ENCODE measurements around the gene ORC3.
"Not testable (repeated sequence)": the region's sequence is repeated elsewhere in the genome, so short reads cannot be mapped to it uniquely, and the experiment has no call there.

Gene ORC3

GRCh38 chr6:87698547-87699006 is 108.6 kb downstream of the ORC3 start:
- DNase-seq, result peak; percentile 64 to 94

DNA sequence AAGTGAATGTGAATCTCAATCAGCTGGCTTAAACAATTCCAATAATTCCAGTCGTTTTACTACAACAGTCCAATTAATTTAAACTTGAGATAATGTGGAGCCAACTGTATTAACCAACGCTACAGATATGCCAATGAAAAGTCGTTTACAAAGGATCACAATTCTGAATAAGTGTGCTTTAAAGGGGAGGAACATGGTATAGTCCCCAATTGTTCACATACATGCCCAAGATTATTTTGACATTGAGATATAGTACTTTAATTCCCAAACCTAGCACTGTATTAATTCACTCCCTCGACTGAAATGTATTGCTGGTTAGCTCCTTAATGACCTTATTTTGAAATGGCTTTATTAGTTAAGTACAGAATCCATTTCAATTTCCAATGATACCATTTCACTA is 109.6 kb downstream of the ORC3 start:
- no peak for DNase-seq

GRCh38 chr6:87700397-87701343 is 110.7 kb downstream of the ORC3 start:
- peak; percentile 71 to 81 for DNase-seq

DNA sequence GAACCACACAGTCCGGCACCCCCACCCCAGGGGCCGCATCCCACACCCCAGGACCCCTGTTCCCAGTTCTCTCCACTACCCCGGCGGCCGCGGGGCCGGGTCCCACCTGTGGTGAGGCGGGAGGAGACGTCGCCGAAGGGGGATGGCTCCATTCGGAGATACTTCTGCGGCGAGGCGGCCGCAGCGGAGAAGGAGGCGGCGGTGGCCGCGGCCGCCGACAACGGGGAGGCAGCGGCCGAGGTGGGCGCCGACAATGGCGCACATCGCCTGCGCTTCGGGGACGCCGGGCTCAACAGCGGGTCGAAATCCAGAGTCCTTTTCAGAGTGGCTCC is 111.4 kb downstream of the ORC3 start:
- no peak for DNase-seq

DNA sequence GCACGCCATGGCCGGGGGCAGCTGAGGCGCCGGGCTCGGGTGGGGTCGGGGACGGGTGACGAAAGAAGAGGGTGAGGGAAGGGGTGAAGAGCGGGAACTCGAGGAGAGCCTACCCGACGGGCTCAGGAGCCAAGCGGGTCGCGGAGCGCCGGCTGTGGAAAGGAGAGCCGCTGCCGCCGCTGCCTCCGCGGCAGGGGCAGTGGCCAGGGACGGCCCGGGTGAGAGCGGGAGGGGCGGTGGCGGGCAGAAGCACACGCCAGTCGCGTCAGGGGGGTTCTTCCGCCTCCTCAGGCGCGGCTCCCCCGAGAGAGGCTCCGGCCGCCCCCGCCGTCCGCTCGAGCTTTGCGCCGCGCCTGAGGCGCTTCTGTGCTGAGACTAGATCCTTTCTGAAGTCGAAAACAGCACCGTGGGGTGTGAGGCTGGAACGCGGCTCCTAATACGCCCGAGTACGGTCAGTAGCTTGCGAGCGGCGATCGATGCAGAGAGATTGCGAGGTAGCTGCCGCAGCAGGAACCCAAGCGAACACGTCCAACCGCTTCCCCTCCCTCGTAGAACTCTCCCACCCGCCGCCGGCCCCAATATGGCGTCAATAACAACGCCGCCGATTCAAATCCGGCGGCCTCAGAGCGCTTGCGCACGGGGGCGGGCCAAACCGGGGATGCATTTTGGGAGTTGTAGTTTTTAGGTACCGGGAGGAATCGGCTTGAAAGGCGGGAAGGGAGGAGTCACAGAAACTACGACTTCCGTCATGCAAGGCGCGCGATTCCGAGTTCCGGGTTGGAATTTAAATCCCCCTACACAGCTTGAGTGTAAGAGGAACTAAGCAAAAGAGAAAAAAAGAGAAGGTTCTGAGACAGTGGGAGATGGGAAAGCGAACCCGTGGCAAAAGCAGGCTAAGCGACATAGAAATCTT is 112.0 kb downstream of the ORC3 start, which contains the start of gene AKIRIN2:
AKIRIN2 (minus strand) TSS at position 558 of the 913 bp plus-strand sequence; CDS start at position 9, 549 bp downstream.
- DNase-seq, result peak; percentile 100

DNA sequence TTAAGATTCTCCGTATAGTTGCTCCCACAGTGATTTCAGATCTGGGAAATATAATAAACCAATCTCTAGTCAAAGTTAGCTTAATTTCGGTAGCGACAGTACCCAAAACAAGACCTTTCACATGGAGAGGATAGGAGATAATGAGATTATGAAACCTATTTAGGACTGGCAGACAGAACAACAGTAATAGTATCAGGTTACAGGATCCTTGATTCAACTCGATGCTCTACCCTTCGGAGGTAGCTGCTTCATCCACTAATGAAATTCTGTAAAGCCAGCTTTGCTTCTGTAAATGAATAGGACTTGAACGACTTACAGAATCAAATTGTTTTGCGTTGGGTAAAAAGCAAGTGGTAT is 112.6 kb downstream of the ORC3 start:
- no peak for DNase-seq

DNA sequence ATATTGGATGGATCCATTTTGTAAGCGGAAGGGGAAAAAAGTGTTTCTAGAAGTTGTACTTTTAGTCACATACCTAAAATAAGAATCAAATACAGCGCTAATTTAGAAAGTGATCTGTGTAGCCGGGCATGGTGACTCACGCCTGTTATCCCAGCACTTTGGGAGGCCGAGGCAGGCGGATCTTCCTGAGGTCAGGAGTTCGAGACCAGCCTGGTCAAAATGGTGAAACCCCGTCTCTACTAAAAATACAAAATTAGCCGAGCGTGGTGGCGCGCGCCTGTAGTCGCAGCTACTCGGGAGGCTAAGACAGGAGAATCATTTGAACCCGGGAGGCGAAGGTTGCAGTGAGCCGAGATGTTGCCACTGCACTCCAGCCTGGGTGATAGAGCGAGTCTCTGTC is 113.1 kb downstream of the ORC3 start:
- DNase-seq, result not testable (repeated sequence)

DNA sequence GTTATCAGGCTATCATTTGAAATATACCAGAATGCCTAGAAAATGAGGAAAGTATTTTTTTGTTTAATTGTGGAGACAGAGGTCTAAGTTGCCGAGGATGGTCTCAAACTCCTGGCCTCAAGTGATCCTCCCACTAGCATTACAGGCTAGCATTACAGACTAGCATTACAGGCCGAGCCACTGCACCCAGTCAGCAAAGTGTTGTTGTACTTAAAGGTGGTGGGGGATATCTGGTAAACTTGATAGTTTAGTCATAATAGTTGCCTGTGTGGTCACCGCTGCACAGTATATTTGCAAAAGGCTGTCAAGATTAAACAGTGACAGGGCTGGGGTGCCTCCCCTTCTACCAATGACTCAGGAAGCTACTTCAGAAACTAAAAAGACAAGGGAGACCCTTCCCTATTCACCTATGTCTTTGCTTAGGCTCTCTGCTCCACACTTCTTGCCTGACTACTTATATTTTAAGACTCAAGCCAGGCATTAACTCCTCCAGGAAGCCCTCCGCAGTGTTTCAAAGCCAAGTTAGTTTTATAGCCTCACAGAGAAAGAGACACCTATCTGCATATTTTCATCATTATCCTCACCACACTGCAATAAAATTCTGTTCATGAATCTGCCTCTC is 115.2 kb downstream of the ORC3 start:
- DNase-seq, result no peak

DNA sequence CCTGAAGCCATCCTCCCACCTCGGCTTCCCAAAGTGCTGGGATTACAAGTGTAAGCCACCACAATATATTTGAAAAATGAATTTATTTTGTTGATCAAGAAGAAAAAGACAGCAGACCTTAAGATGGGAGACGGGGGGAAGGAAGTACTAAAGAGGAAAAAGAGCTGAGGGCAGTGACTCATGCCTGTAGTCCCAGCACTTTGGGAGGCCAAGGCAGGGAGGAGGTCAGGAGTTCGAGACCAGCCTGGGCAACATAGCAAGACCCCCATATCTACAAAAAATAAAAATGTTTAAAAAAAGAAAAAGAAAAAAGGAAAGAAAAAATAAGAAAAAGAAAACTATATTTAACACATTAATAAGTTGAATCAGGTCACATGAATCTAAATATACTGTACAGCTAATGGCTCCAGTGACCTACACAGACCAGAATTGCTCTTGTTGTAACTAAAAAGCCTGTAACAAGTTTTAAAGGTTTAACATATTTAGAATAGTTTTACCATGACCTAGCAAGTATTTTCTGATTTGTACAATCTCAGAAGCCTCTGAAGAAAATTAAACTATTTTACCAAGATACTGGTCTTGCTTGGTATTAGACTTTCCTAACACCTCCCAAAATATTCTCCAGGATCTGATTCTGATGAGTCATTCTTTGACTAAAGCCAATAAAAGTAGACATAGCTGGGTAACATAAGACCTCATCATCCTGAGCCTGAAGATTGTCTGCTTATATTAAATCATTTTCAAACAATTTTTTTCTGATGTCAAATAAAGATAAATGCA is 116.4 kb downstream of the ORC3 start:
- no peak for DNase-seq

DNA sequence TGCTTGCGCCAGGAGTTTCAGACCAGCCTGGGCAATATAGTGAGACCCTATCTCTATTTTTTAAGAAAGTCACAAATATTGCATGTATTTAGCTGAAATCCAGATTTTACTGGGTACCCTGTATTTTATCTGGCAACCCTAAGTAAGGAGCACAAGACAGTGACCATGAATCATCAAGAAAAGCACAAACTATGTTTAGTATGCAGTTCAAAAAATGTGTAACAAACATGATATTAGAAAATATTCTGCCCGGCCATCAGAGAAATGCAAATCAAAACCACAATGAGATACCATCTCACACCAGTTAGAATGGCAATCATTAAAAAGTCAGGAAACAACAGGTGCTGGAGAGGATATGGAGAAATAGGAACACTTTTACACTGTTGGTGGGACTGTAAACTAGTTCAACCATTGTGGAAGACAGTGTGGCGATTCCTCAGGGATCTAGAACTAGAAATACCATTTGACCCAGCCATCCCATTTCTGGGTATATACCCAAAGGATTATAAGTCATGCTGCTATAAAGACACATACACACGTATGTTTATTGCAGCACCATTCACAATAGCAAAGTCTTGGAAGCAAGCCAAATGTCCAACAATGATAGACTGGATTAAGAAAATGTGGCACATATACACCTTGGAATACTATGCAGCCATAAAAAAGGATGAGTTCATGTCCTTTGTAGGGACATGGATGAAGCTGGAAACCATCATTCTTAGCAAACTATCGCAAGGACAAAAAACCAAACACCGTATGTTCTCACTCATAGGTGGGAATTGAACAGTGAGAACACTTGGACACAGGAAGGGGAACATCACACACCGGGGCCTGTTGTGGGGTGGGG is 118.9 kb downstream of the ORC3 start:
- not testable (repeated sequence) for DNase-seq

- DNase-seq, result peak; percentile 70 to 76
These were observed 120.2 kb downstream of the ORC3 start for GRCh38 chr6:87710090-87710489.

DNA sequence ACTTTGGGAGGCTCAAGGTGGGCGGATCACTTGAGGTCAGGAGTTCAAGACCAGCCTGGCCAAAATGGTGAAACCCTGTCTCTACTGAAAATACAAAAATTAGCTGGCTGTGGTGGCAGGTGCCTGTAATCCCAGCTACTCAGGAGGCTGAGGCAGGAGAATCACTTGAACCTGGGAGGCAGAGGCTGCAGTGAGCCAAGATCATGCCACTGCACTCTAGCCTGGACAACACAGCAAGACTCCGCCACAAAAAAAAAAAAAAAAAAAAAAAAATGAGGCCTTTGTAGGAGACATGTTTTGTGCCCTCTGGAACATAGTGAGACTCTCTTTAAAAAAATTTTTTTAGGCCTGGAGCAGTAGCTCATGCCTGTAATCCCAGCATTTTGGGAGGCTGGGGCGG is 122.8 kb downstream of the ORC3 start:
- not testable (repeated sequence) for DNase-seq

GRCh38 chr6:87714093-87714842 is 124.3 kb downstream of the ORC3 start:
- no peak for DNase-seq
